ENCODE data around the gene NOSTRIN.

DNA sequence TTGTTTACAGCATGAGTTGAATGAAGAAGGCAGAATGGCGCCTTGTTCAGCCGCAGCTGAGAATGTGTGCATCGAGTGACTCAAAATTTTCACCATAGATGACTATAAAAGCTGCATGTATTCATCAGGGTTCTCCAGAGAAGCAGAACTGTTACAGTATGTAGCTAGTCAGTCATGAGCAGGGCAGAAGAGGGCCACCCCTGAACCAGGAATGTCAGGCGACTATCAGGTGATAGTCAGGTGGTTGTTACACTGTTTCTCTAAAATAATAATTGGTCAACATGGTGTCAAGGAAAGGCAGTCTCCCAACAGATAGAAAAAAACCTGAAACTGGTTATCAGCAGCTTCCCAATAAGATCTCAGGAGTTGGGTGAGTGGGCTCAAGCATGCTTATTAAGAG, 20.2 kb upstream of the NOSTRIN start:
- TF ChIP-seq, protein P1, sequence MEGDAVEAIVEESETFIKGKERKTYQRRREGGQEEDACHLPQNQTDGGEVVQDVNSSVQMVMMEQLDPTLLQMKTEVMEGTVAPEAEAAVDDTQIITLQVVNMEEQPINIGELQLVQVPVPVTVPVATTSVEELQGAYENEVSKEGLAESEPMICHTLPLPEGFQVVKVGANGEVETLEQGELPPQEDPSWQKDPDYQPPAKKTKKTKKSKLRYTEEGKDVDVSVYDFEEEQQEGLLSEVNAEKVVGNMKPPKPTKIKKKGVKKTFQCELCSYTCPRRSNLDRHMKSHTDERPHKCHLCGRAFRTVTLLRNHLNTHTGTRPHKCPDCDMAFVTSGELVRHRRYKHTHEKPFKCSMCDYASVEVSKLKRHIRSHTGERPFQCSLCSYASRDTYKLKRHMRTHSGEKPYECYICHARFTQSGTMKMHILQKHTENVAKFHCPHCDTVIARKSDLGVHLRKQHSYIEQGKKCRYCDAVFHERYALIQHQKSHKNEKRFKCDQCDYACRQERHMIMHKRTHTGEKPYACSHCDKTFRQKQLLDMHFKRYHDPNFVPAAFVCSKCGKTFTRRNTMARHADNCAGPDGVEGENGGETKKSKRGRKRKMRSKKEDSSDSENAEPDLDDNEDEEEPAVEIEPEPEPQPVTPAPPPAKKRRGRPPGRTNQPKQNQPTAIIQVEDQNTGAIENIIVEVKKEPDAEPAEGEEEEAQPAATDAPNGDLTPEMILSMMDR (conservative IDR thresholded peaks at IDR 0.05; ENCODE audit: low read length), result no peak
- no peak for TF ChIP-seq EZH2phosphoT487 (IDR thresholded peaks at IDR 0.05; ENCODE audit: borderline replicate concordance)
